GM12878 (cell line): ENCODE data around the gene MRPL41. TPM values are rescaled to one million over a fixed set of nuclear protein-coding genes. Genes with fewer than 3 reads are reported as not detected.

Source experiments
- ATAC-seq: fragments of 200-7000 bp; cut with Tn5 transposase; 3 replicates; pipeline ENCODE4 v1.9.1; 2020; ENCODE audit warnings: mild to moderate bottlenecking, moderate library complexity
- BruUV-seq: library from RNA; stranded (reverse); fragments of 400-500 nt; replicated peaks from 2 replicates; lab custom pipeline; 2021; lab: Mats Ljungman, UMichigan
- CTCF ChIA-PET: fragments of 300-600 bp; sonication (Branson Sonifier 250); formaldehyde crosslinking; extraction: SDS; loops from one replicate; lab custom pipeline; 2021; ENCODE audit warnings: inconsistent platforms; lab: Yijun Ruan, JAX
- POLR2A ChIA-PET: fragments of 350-600 bp; formaldehyde crosslinking; extraction: SDS; loops from one replicate; lab custom pipeline; 2021; ENCODE audit warnings: inconsistent platforms; lab: Charles Lee
- RAD21 ChIA-PET: fragments of 300-600 bp; sonication (Branson Sonifier 250); formaldehyde crosslinking; loops from one replicate; lab custom pipeline; 2023; ENCODE audit warnings: antibody characterized with exemption; ENCODE audit not compliant: unreplicated experiment; lab: Charles Lee
- SMC1A ChIA-PET: fragments of 300-600 bp; sonication (Branson Sonifier 250); formaldehyde crosslinking; loops from one replicate; lab custom pipeline; 2023; ENCODE audit not compliant: unreplicated experiment, uncharacterized antibody; lab: Charles Lee
- DNase-seq: peaks from one replicate; pipeline ENCODE4 v3.0.0-alpha.2; 2011; ENCODE audit warnings: low read depth, low spot score
- FAIRE-seq: peaks from 3 replicates; lab custom pipeline; 2011; peaks lifted over from hg19 to GRCh38; lab: Jason Lieb, UNC
- H2AFZ ChIP-seq: 2 replicates; pipeline ENCODE4 v1.6.0; 2011; ENCODE audit warnings: low read depth, low read length, control low read depth; ENCODE audit not compliant: control insufficient read depth
- H3K27ac ChIP-seq: 2 replicates; pipeline ENCODE4 v1.5.1; 2011; ENCODE audit warnings: control low read depth; ENCODE audit not compliant: control insufficient read depth, insufficient read depth
- H3K27me3 ChIP-seq, 2 experiments: replicated peaks in 1 of 2; 2 replicates each; pipeline versions ENCODE4 v1.6.0 to v1.6.1; 2011; ENCODE audit warnings: low read length in 1 of 2; ENCODE audit not compliant: control insufficient read depth in 2 of 2, insufficient read depth in 2 of 2
- H3K36me3 ChIP-seq, 2 experiments: 2 replicates each; pipeline ENCODE4 v1.5.1; 2011; ENCODE audit warnings: low read length in 1 of 2; ENCODE audit not compliant: control insufficient read depth in 2 of 2, insufficient read depth in 2 of 2
- H3K4me1 ChIP-seq: 2 replicates; pipeline ENCODE4 v1.6.1; 2011; ENCODE audit warnings: mild to moderate bottlenecking, low read length, moderate library complexity, mixed read lengths; ENCODE audit not compliant: control insufficient read depth, insufficient read depth
- H3K4me2 ChIP-seq: 2 replicates; pipeline ENCODE4 v1.6.0; 2011; ENCODE audit warnings: control low read depth; ENCODE audit not compliant: control insufficient read depth, insufficient read depth
- H3K4me3 ChIP-seq: fragments of 200-600 bp; sonication (generic); 2 replicates; pipeline ENCODE4 v1.5.1; 2016
- H3K79me2 ChIP-seq: 2 replicates; pipeline ENCODE4 v1.6.0; 2011; ENCODE audit warnings: low read length; ENCODE audit not compliant: control insufficient read depth, insufficient read depth
- H3K9ac ChIP-seq: 2 replicates; pipeline ENCODE4 v1.8.0; 2011; ENCODE audit warnings: low read length, control low read depth, mixed read lengths; ENCODE audit not compliant: control insufficient read depth, insufficient read depth
- H3K9me3 ChIP-seq: replicated peaks from 3 replicates; pipeline ENCODE4 v1.5.1; 2011; ENCODE audit warnings: mild to moderate bottlenecking, low read length; ENCODE audit not compliant: control insufficient read depth, insufficient read depth
- H4K20me1 ChIP-seq: 2 replicates; pipeline ENCODE4 v1.6.0; 2011; ENCODE audit not compliant: control insufficient read depth, insufficient read depth
- IRF5 ChIP-seq: fragments of 450-650 bp; IDR thresholded peaks from 2 replicates; pipeline ENCODE4 v1.6.1; 2017; ENCODE audit warnings: borderline replicate concordance
- RB1 ChIP-seq: fragments of 450-650 bp; formaldehyde crosslinking; IDR thresholded peaks from 2 replicates; pipeline ENCODE4 v1.6.1; 2017; ENCODE audit warnings: mild to moderate bottlenecking, borderline replicate concordance
- SIN3A ChIP-seq: IDR thresholded peaks from 2 replicates; pipeline ENCODE4 v1.6.1; 2012; ENCODE audit warnings: low read depth, low read length, improper control_type of control experiment
- SMAD1 ChIP-seq: fragments of 450-650 bp; IDR thresholded peaks from 2 replicates; pipeline ENCODE4 v1.6.1; 2018; ENCODE audit warnings: mild to moderate bottlenecking, low read depth; ENCODE audit not compliant: partially characterized antibody
- ZNF207 ChIP-seq: fragments of 450-650 bp; IDR thresholded peaks from 2 replicates; pipeline ENCODE4 v1.6.1; 2014; ENCODE audit warnings: antibody characterized with exemption, mild to moderate bottlenecking, borderline replicate concordance
- WGBS: methylation state at CpG from one replicate; pipeline ENCODE4 v1.1.6; 2016; ENCODE audit warnings: low lambda C conversion rate; ENCODE audit not compliant: insufficient replicate concordance, insufficient coverage; ENCODE audit errors: missing lambda C conversion rate; 5-methylcytosine and 5-hydroxymethylcytosine counted together
- in situ Hi-C: fragments of 300-500 bp; cut with MboI; formaldehyde crosslinking; loops from 9 replicates; pipeline ENCODE4 v1.14.3; 2018; ENCODE audit warnings: mixed read lengths
- intact Hi-C: fragments of 100-400 bp; cut with micrococcal nuclease; formaldehyde crosslinking; loops from one replicate; pipeline ENCODE4 v1.14.2; 2022; ENCODE audit not compliant: unreplicated experiment
- polyA plus RNA-seq, 11 experiments: library from polyadenylated mRNA; depleted of rRNA in 4 of 11; unstranded in 6 of 11; stranded (reverse) in 5 of 11; fragments of >200 nt; fragmentation: Nextera tagmentation in 4 of 11; fragmentation: Illumina TruSeq in 1 of 11; extraction: Ambion mirVana in 4 of 11; extraction: Trizol in 1 of 11; gene quantifications; 1 replicate in 1 of 11; 2 replicates in 10 of 11; pipeline versions ENCODE4 v1.2.1 to v1.2.3, GENCODE V29; 2011 to 2016; ENCODE audit warnings: inconsistent platforms in 2 of 11, missing spikeins in 2 of 11, low read depth in 1 of 11
- total RNA-seq, 4 experiments: library from RNA; depleted of rRNA in 3 of 4; stranded (reverse); fragments of >200 nt in 3 of 4; fragmentation: Illumina TruSeq in 1 of 4; extraction: Trizol in 1 of 4; gene quantifications; 2 replicates each; pipeline versions ENCODE4 v1.2.1 to v1.2.3, GENCODE V29; 2013 to 2021

MRPL41 gene
- total and polyA plus RNA-seq, 10 of the 15 experiments (the other 5 are each of a cell fraction or from before 2014, with no cell fraction given), result 1.3 to 116 (median 40.1) TPM

DNA sequence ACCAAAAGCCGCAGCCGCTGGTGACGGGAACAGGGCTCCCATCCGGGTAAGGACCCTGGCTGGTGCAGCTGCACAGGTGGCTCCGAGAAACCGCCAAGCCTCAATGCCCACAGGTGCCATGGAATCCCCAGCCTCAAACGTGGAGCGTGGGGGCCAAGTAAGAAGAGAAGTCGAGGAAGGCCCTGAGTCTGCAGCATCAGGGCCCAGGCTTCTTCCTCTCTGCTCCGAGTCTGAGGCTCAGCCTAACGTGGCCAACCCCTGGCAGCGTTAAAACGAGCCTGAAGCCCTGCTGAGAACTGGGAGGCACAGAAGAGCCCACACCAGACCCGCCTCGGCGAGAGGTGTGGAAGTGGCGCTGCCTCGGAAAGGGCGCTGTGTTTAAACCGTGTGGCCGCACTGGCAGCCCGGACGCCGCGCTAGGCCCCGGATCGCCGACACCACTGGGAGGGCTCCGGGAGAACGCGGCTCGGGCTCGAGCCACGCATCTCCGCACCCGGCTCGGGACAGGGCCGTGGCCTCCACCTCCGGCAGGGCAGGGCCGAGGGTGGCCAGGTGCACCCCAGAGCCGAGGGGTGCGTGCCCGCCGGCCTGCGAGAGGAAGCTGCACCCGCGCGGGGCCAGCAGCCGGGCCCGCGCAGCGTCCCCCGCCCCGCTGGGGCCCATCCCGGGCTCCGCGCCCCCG lies 37.9 kb downstream of the MRPL41 start:
- Histone ChIP-seq H3K9me3 (no peaks in the 10 kb centered on the region), H3K36me3 (peaks cover 11 to 12% of the 10 kb centered on the region in 2 experiments; a peak in 3 of 4 replicates), H2AFZ (peak overlapping the region; percentile 21; the same call in 1 of the 2 replicates), H3K79me2 (peaks cover 14% of the 10 kb centered on the region), H3K4me1 (peaks cover 6% of the 10 kb centered on the region; the same call in 1 of the 2 replicates), H3K9ac (peak overlapping the region; percentile 78), H3K4me2 (peak overlapping the region; percentile 91), H3K27ac (peak overlapping the region; percentile 54; the same call in 1 of the 2 replicates), H4K20me1 (no peaks in the 10 kb centered on the region), H3K27me3 (no peaks in the 10 kb centered on the region), H3K4me3 (peak overlapping the region; percentile 81)
- 4% methylated on average over 53 of the region's 58 CpGs for WGBS
- RAD21 ChIA-PET, result no interaction called here
- POLR2A ChIA-PET, result no interaction called here
- no TSS peak for BruUV-seq
- ATAC-seq, result peak; percentile 16
- TF ChIP-seq ZNF207 (0 out of 2 replicates have a peak, but pooled peaks have one; percentile 34), SIN3A (peak; percentile 62), RB1 (no peak), IRF5 (no peak), SMAD1 (no peak)
- CTCF ChIA-PET, result interaction anchor here (1.8 kb wide), 1 partner anchor 11 kb away, joined by 9 read pairs; the partner anchor contains the start of gene DPH7
- no peak for DNase-seq
- FAIRE-seq, result no peak
- SMC1A ChIA-PET, result no interaction called here
- intact Hi-C loops (no loop called here), in situ Hi-C loops (no loop called here)
